CD4-positive, alpha-beta T cell treated with Interleukin-10 for 1 hour (primary cell): ENCODE measurements around the gene ESYT2.
"Not testable (repeated sequence)": the region's sequence is repeated elsewhere in the genome, so short reads cannot be mapped to it uniquely, and the experiment has no call there.

Source experiments
- DNase-seq: peaks from one replicate; pipeline ENCODE4 v3.0.0-alpha.2; 2020

The ESYT2 gene

GRCh38 chr7:158723266-158723665, 106.0 kb downstream of the ESYT2 start:
- no peak for DNase-seq

GRCh38 chr7:158722574-158723237, 106.6 kb downstream of the ESYT2 start:
- DNase-seq, result no peak

GRCh38 chr7:158720112-158720511, 109.2 kb downstream of the ESYT2 start:
- DNase-seq, result no peak

GRCh38 chr7:158716802-158717201, 112.5 kb downstream of the ESYT2 start:
- no peak for DNase-seq

GRCh38 chr7:158710651-158711102, 118.6 kb downstream of the ESYT2 start:
- peak; percentile 34 for DNase-seq

GRCh38 chr7:158707610-158708009, 121.7 kb downstream of the ESYT2 start:
- DNase-seq, result no peak

- no peak for DNase-seq
Measured at GRCh38 chr7:158706710-158707590, 122.4 kb downstream of the ESYT2 start.

GRCh38 chr7:158706273-158706704, 123.0 kb downstream of the ESYT2 start:
- DNase-seq, result no peak

GRCh38 chr7:158705234-158705850, 124.0 kb downstream of the ESYT2 start:
- DNase-seq, result no peak

GRCh38 chr7:158704524-158705233, 124.6 kb downstream of the ESYT2 start, which contains the start of gene NCAPG2:
TSS of gene NCAPG2 (minus strand) at chr7:158704804. CDS start at chr7:158701899, 2,905 bp downstream.
- DNase-seq, result peak; percentile 97

GRCh38 chr7:158703679-158704523, 125.4 kb downstream of the ESYT2 start:
- DNase-seq, result not testable (repeated sequence)

GRCh38 chr7:158702944-158703343, 126.4 kb downstream of the ESYT2 start:
- no peak for DNase-seq

GRCh38 chr7:158702196-158702595, 127.1 kb downstream of the ESYT2 start:
- no peak for DNase-seq

- no peak for DNase-seq
Measured at GRCh38 chr7:158700008-158700407, 129.3 kb downstream of the ESYT2 start.

- no peak for DNase-seq
Measured at GRCh38 chr7:158699341-158699740, 130.0 kb downstream of the ESYT2 start.

- DNase-seq, result no peak
Measured at GRCh38 chr7:158698657-158699195, 130.6 kb downstream of the ESYT2 start.

- not testable (repeated sequence) for DNase-seq
Measured at GRCh38 chr7:158697597-158697996, 131.7 kb downstream of the ESYT2 start.

GRCh38 chr7:158695726-158696452, 133.4 kb downstream of the ESYT2 start:
- peak; percentile 74 for DNase-seq

GRCh38 chr7:158695056-158695455, 134.3 kb downstream of the ESYT2 start:
- no peak for DNase-seq

- no peak for DNase-seq
Measured at GRCh38 chr7:158694650-158695049, 134.7 kb downstream of the ESYT2 start.

GRCh38 chr7:158689488-158689887, 139.8 kb downstream of the ESYT2 start:
- DNase-seq, result no peak
